Measurements from ENCODE around the gene RAB4B. TPM values are rescaled to one million over a fixed set of nuclear protein-coding genes. Genes with fewer than 3 reads are reported as not detected.

The RAB4B gene
- total RNA-seq, 1 donor from 2014 or later: 23.4 TPM

Other genes with a start within 250 kb of the RAB4B start
- gene SHKBP1, start 201.4 kb upstream of the RAB4B start, total RNA-seq: 40.9 to 47.8 TPM (median 46.8 TPM) in 3 replicates
- gene LTBP4, start 176.9 kb upstream of the RAB4B start, total RNA-seq: 161 to 311 TPM (median 163 TPM) in 3 replicates
- 104 to 121 TPM (median 117 TPM) in 3 replicates for gene NUMBL, start 87.6 kb upstream of the RAB4B start, total RNA-seq
- gene COQ8B, start 61.4 kb upstream of the RAB4B start, total RNA-seq: 26.8 to 36.8 TPM (median 29.7 TPM) in 3 replicates
- gene ITPKC, start 61.1 kb upstream of the RAB4B start, total RNA-seq: 12.2 to 16.5 TPM (median 16.4 TPM) in 3 replicates
- gene ACTMAP, start 27.8 kb upstream of the RAB4B start, total RNA-seq: 7.4 to 11.3 TPM (median 10.4 TPM) in 3 replicates
- gene SNRPA, start 27.0 kb upstream of the RAB4B start, total RNA-seq: 34.9 to 64.6 TPM (median 37.0 TPM) in 3 replicates
- gene MIA, start 2.7 kb upstream of the RAB4B start, total RNA-seq: 1.4 to 2.6 TPM (median 2.4 TPM) in 3 replicates
- 74.6 to 83.1 TPM (median 83.0 TPM) in 3 replicates for gene EGLN2, start 20.9 kb downstream of the RAB4B start, total RNA-seq
- gene CYP2A6, start 72.2 kb downstream of the RAB4B start, total RNA-seq: not detected in 3 replicates
- gene CYP2A7, start 104.0 kb downstream of the RAB4B start, total RNA-seq: not detected in 3 replicates
- not detected in 3 replicates for gene CYP2B6, start 213.0 kb downstream of the RAB4B start, total RNA-seq